Limb (tissue), 2 donors: ENCODE measurements around the gene STK32B.

Experiments used
- DNase-seq, 2 donors: peaks; one replicate each; pipeline ENCODE4 v3.0.0-alpha.2; 2016; ENCODE audit errors: extremely low spot score in 2 of 2

STK32B gene

GRCh38 chr4:5030221-5030620 lies 21.1 kb upstream of the STK32B start:
- DNase-seq: no peak

- DNase-seq: no peak
Measured at GRCh38 chr4:5030927-5031326, 20.4 kb upstream of the STK32B start.

- no peak for DNase-seq
Measured at GRCh38 chr4:5032813-5033212, 18.5 kb upstream of the STK32B start.

GRCh38 chr4:5033281-5033841 lies 17.9 kb upstream of the STK32B start:
- DNase-seq: peak in 1 of 2 donors; percentile 49

- no peak for DNase-seq
Measured at GRCh38 chr4:5034206-5034605, 17.1 kb upstream of the STK32B start.

- no peak for DNase-seq
Measured at GRCh38 chr4:5036239-5036638, 15.0 kb upstream of the STK32B start.

GRCh38 chr4:5037553-5038551 lies 13.4 kb upstream of the STK32B start:
- DNase-seq: peak in 1 of 2 donors; percentile 56

GRCh38 chr4:5039800-5040199 lies 11.5 kb upstream of the STK32B start:
- DNase-seq: no peak

- peak in 1 of 2 donors; percentile 77 for DNase-seq
Measured at GRCh38 chr4:5040856-5041620, 10.2 kb upstream of the STK32B start.

- DNase-seq: peak in 1 of 2 donors; percentile 68
Measured at GRCh38 chr4:5041699-5042098, 9.6 kb upstream of the STK32B start.

- DNase-seq: no peak
Measured at GRCh38 chr4:5043579-5043978, 7.7 kb upstream of the STK32B start.

GRCh38 chr4:5044341-5044740 lies 6.9 kb upstream of the STK32B start:
- no peak for DNase-seq

- no peak for DNase-seq
Measured at GRCh38 chr4:5045097-5045496, 6.2 kb upstream of the STK32B start.

GRCh38 chr4:5048721-5049120 lies 2.6 kb upstream of the STK32B start:
- DNase-seq: no peak

- DNase-seq: peak; percentile 74 to 83
Measured at GRCh38 chr4:5050520-5051277, 581 bp upstream of the STK32B start.

- no peak for DNase-seq
Measured at GRCh38 chr4:5052204-5052702, 973 bp downstream of the STK32B start.

- no peak for DNase-seq
Measured at GRCh38 chr4:5052726-5053425, 1.6 kb downstream of the STK32B start.

GRCh38 chr4:5054532-5054931 lies 3.3 kb downstream of the STK32B start:
- no peak for DNase-seq

- DNase-seq: no peak
Measured at GRCh38 chr4:5055411-5055810, 4.1 kb downstream of the STK32B start.

- DNase-seq: no peak
Measured at GRCh38 chr4:5066101-5066500, 14.8 kb downstream of the STK32B start.
